NCI-H1092 treated with DMSO at 0.1 percent for 48 hours (cell line): Measurements from ENCODE around the gene RFK.

Experiments used
- DNase-seq: peaks from one replicate; lab custom pipeline; 2025; lab: John Stamatoyannopoulos, UW

The RFK gene

DNA sequence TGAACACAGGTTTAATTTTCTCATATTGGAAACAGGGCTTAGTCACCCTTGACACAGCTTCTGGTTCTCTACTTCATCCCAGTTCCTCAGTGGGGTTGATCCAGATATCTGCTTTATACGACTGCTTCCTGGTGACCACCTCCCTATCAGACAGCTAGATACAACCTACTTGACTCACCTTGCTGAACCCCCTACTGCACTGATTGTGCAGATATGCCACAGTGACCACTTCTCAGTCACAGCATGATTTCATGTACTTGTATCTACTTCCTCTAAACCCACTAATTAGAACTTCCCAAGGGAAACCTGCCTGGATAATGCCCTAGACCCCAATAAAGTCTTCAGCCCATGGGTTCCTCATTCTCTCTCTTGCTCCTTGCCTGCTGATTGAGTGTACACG lies 18.4 kb upstream of the RFK start:
- DNase-seq = no peak

DNA sequence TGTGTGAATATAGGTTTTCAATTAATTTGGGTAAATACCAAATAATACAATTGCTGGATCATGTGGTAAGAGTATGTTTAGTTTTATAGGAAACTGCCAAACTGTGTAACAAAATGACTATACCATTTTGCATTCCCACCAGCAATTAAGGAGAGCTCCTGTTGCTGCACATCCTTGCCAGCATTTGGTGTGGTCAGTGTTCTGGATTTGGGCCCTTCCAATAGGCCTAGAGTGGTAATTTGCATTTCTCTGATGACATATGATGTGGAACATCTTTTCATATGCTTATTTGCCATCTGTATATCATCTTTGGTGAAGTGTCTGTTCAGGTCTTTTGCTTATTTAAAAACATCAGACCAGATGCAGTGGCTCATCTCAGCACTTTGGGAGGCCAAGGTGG lies 11.6 kb upstream of the RFK start:
- no peak for DNase-seq

DNA sequence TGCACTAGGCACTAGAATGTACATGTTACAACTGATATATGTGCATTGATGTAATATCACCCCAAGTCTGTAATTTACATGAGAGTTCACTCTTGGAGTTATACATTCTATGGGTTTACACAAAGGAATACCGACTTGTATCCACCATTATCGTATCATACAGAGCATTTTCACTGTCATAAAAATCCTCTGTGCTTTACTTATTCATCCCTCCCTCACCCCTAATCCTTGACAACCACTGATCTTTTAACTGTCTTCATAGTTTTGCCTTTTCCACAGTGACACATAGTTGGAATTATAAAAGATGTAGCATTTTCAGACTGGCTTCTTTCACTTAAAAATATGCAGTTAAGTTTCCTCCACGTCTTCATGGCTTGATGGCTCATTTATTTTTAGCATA lies 11.1 kb upstream of the RFK start:
- no peak for DNase-seq

- DNase-seq = no peak
Measured at GRCh38 chr9:76404401-76404800, 10.2 kb upstream of the RFK start.

DNA sequence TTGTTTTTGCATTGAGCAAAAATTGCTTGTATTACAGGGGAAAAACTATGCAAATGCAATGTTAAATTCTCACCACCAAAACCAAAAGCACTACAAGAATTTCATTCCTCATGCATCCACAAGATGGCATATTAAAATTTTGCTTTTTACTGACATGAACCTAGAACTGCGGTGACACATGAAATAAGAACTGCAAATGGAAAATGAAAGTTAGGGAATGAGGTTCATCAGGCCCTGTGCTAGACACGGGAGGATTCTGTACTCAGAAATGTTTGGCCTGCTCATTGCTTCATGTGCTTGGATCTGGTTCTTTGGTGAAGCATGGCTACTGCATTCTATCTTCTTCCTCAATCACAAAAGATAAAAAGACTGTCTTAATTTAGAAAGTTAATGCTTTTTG lies 9.1 kb upstream of the RFK start:
- DNase-seq = peak; percentile 51

- DNase-seq = no peak
Measured at GRCh38 chr9:76401580-76402354, 7.5 kb upstream of the RFK start.

- DNase-seq = no peak
Measured at GRCh38 chr9:76401176-76401575, 7.0 kb upstream of the RFK start.

GRCh38 chr9:76400534-76401096 lies 6.4 kb upstream of the RFK start:
- no peak for DNase-seq

- DNase-seq = no peak
Measured at GRCh38 chr9:76399856-76400255, 5.6 kb upstream of the RFK start.

GRCh38 chr9:76396597-76396996 lies 2.4 kb upstream of the RFK start:
- DNase-seq = no peak

GRCh38 chr9:76396144-76396543 lies 1.9 kb upstream of the RFK start:
- no peak for DNase-seq

GRCh38 chr9:76395381-76395780 lies 1.2 kb upstream of the RFK start:
- DNase-seq = no peak

- DNase-seq = peak; percentile 86
Measured at GRCh38 chr9:76394960-76395252, 680 bp upstream of the RFK start.

DNA sequence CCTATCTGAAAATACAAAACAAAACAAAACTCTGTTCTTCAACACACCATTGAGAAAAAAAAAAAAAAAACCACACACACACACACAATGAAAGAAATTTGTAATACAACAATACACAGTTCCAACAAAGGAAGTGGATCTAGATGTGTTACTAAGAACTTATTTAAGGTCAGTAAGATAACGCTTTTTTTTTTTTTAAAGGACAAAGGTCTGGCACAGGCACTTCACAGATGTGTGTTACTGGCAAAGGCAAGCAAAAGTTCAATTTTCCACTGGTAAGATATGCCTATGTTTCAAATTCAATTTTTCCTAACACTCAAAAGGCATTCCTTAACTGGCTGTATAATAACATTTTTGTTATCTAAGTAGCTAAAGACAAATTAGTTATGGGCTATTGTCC lies 3.6 kb downstream of the RFK start:
- no peak for DNase-seq

DNA sequence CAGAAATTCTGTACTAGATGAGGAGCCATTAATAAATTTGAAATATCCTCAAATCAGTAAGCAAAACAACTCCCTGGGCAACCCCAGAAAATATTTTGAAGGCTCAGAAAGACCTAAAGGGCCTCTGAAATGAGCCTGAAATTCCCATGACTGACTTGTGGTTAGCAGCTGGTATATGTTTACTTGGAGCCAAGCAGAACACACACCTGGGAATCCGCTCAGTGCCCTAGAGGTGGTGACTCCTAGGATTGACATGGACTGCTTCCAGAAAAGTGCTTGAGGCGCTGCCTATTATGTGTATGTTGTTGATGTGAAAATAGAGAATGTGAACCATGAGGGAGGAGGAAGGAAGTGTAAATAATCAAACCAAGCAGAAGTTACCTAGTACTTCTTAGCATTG lies 14.7 kb downstream of the RFK start:
- DNase-seq = peak; percentile 88

GRCh38 chr9:76378367-76379073 lies 15.7 kb downstream of the RFK start:
- no peak for DNase-seq

DNA sequence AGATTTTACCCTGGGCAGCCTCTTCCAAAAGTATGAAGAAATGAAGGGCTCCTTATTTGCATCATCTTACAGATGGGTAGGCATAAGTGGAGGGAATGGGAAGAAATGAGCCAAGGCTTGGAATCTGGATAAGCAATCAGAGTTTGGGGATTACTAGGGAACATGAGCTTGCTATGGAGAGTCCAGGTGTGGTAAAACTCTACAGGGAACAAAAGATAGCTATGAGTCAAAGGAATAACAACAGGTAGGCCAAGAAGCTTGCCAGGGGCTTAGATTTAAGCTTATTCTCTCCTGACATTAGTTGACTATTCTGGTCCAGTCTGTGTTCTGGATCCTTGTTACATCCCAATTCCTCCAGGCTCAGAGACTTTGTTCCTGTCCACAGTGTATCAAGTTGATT lies 16.4 kb downstream of the RFK start:
- no peak for DNase-seq

DNA sequence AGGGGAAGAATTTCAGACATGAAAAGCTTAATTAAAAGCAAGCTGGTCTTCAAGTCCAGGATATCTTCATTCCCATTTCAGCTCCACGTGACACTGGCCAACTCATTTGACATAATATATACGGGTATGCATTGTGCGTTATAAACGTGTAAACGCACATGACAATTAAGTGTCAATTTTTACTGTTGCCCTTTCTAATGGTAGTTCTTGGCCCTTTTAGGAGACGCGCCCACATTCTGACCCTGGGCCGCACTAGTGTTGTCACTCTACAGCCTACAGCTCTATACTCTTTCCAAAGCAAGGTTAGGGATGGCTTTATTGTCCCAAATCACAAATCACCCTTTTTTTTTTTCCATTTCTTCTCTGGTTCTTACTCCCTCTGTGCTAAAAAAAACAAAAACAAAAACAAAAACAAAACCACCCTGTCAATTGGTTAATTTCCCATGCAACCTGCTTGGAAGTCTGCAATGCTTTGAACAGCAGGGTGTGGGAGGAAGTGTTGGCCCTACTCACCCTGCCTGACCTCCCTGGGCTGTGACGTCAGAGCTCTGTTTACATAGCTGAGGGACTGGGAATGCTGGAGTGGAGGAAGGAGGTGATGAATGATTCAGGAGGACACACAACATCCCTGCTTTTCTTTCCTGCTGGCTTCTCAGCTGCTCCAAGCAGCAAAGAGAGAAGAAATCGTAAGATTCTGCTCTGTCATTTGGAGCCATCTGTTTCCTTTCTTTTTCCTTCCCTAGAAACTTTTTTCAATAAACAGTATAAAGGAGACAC lies 19.3 kb downstream of the RFK start:
- DNase-seq = no peak

DNA sequence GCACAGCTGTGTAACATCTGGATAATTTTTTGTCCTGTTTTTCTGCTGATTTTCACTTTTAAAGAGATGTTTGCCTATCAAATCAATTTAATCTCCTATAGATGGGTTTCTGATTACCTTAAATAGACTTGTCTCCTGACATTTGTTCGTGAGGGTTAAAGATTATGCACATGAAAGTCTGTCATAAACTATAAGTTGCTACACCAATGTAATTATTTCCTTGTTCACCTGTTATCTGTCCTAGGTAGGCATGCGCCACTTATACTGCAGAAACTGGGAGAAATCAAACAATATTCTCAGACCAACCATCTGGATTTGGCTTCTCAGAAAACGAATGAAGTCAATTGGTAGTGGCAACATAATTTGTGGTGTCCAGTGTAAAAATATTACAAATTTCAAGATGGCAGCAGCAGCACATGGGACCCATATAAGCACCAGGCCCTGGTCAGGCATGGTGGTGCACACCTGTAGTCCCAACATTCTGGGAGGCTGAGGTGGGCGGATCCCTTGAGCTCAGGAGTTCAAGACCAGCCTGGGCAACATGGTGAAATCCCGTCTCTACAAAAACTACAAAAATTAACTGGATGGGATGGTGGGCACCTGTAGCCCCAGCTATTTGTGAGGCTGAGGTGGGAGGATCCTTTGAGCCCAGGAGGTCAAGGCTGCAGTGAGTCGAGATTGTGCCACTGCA lies 20.3 kb downstream of the RFK start:
- no peak for DNase-seq

GRCh38 chr9:76373173-76373783 lies 20.9 kb downstream of the RFK start:
- DNase-seq = no peak

GRCh38 chr9:76372336-76372735 lies 21.9 kb downstream of the RFK start:
- no peak for DNase-seq

- DNase-seq = no peak
Measured at GRCh38 chr9:76371901-76372300, 22.3 kb downstream of the RFK start.
